ENCODE measurements around the gene WNT2.
"Not testable (repeated sequence)": the region's sequence is repeated elsewhere in the genome, so short reads cannot be mapped to it uniquely, and the experiment has no call there.

Gene WNT2

GRCh38 chr7:117251687-117252086, 71.2 kb downstream of the WNT2 start:
- DNase-seq: no peak

GRCh38 chr7:117250801-117251200, 72.1 kb downstream of the WNT2 start:
- DNase-seq: no peak

- no peak for DNase-seq
Observed at GRCh38 chr7:117250245-117250644, 72.6 kb downstream of the WNT2 start.

- DNase-seq: no peak
Observed at GRCh38 chr7:117249696-117250095, 73.2 kb downstream of the WNT2 start.

GRCh38 chr7:117248829-117249228, 74.0 kb downstream of the WNT2 start:
- no peak for DNase-seq

- DNase-seq: no peak
Observed at GRCh38 chr7:117247809-117248208, 75.0 kb downstream of the WNT2 start.

- DNase-seq: not testable (repeated sequence)
Observed at GRCh38 chr7:117245703-117246102, 77.2 kb downstream of the WNT2 start.

GRCh38 chr7:117243390-117243789, 79.5 kb downstream of the WNT2 start:
- no peak for DNase-seq

- DNase-seq: no peak
Observed at GRCh38 chr7:117241088-117241487, 81.8 kb downstream of the WNT2 start.

GRCh38 chr7:117238937-117239336, 83.9 kb downstream of the WNT2 start:
- no peak for DNase-seq

GRCh38 chr7:117238472-117238871, 84.4 kb downstream of the WNT2 start:
- no peak for DNase-seq

- DNase-seq: no peak
Observed at GRCh38 chr7:117237646-117238045, 85.2 kb downstream of the WNT2 start.

- DNase-seq: no peak
Observed at GRCh38 chr7:117231047-117231359, 91.9 kb downstream of the WNT2 start.

- no peak for DNase-seq
Observed at GRCh38 chr7:117230276-117231046, 92.4 kb downstream of the WNT2 start.

- no peak for DNase-seq
Observed at GRCh38 chr7:117229350-117229749, 93.5 kb downstream of the WNT2 start.

- no peak for DNase-seq
Observed at GRCh38 chr7:117227091-117227490, 95.8 kb downstream of the WNT2 start.

GRCh38 chr7:117225536-117225935, 97.3 kb downstream of the WNT2 start:
- no peak for DNase-seq
